Measurements from ENCODE around the gene DPP8.

DPP8 gene

DNA sequence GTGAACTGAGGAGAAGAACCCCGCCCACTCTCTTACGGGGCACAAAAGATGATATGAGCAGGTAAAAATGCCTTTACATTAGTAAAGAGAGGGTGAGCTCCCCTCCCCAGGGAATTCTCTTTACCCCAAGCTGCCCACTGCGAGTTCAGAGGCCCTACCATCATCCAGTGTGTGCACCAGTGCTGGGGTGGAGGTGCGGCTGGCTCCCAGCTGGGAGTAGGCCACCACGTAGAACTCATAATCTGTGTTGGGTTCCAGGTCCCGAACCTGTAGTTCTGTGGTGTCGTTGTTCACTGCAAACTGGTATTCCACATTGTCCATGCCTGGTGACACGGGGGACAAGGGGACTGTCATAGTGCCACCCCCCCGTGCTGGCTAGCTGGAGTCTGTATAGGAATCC lies 122.6 kb downstream of the DPP8 start (continued):
- TF ChIP-seq, protein P1, sequence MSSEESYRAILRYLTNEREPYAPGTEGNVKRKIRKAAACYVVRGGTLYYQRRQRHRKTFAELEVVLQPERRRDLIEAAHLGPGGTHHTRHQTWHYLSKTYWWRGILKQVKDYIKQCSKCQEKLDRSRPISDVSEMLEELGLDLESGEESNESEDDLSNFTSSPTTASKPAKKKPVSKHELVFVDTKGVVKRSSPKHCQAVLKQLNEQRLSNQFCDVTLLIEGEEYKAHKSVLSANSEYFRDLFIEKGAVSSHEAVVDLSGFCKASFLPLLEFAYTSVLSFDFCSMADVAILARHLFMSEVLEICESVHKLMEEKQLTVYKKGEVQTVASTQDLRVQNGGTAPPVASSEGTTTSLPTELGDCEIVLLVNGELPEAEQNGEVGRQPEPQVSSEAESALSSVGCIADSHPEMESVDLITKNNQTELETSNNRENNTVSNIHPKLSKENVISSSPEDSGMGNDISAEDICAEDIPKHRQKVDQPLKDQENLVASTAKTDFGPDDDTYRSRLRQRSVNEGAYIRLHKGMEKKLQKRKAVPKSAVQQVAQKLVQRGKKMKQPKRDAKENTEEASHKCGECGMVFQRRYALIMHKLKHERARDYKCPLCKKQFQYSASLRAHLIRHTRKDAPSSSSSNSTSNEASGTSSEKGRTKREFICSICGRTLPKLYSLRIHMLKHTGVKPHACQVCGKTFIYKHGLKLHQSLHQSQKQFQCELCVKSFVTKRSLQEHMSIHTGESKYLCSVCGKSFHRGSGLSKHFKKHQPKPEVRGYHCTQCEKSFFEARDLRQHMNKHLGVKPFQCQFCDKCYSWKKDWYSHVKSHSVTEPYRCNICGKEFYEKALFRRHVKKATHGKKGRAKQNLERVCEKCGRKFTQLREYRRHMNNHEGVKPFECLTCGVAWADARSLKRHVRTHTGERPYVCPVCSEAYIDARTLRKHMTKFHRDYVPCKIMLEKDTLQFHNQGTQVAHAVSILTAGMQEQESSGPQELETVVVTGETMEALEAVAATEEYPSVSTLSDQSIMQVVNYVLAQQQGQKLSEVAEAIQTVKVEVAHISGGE (tag by site-specific recombination; conservative IDR thresholded peaks at IDR 0.05; ENCODE audit: low read depth), result no peak
- TF ChIP-seq ZNF560 (tag by site-specific recombination; IDR thresholded peaks at IDR 0.05; ENCODE audit: borderline replicate concordance), result no peak

DNA sequence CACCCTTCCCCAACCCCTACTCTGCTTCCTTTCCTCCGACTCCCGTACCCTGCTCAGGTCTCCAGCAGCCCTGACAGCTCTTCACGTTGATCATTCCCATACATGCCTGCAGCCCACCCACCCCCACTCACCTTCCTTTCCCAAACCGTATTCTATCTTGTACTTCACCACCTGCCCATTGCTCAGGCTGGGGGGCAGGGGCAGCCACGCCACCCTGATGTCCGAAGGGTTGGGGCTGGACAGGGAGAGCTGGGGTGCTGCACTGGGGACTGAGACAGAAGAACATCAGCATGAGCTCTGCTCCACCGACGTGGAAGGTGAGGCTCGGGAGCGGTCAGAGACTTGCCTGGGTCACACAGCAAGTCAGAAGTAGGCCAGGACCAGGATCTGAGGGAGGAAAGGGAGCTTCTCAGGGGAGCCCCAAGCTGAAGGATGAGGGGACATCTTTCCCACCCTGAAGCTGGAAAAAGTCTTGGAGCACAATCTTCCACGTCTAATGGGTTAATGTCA lies 123.2 kb downstream of the DPP8 start:
- TF ChIP-seq ZNF302 (tag by site-specific recombination; IDR thresholded peaks at IDR 0.05; ENCODE audit: low read depth) (no peak), ZNF391 (tag by site-specific recombination; IDR thresholded peaks at IDR 0.05; ENCODE audit: borderline replicate concordance, low read depth) (no peak), ZNF624 (tag by site-specific recombination; IDR thresholded peaks at IDR 0.05) (no peak), ZFP37 (tag by site-specific recombination; IDR thresholded peaks at IDR 0.05) (no peak), ZNF768 (tag by site-specific recombination; IDR thresholded peaks at IDR 0.05) (0 out of 2 replicates have a peak, but pooled peaks have one; percentile 4), ZNF654 (tag by site-specific recombination; IDR thresholded peaks at IDR 0.05; ENCODE audit: low read depth) (no peak), ZNF830 (tag by site-specific recombination; IDR thresholded peaks at IDR 0.05; ENCODE audit: low read depth) (no peak)
- Histone ChIP-seq H3K27ac (ENCODE audit: extremely low read depth, low read depth, low read length) (no peak overlapping the region), H3K9me3 (ENCODE audit: control insufficient read depth, insufficient read depth, low read depth, low read length) (no peaks in the 10 kb centered on the region), H3K4me3 (ENCODE audit: low read depth, low read length) (no peak overlapping the region), H3K36me3 (ENCODE audit: control insufficient read depth in 2 of 2, insufficient read depth in 1 of 2, low read length in 2 of 2) (no peaks in the 10 kb centered on the region), H3K4me1 (ENCODE audit: control insufficient read depth, insufficient read depth, low read length) (peaks cover 3% of the 10 kb centered on the region; the same call in 1 of the 2 replicates)
- ChIA-PET CTCF (interaction anchor here (0.6 to 1.6 kb wide), 4 partner anchors 9 to 994 kb away, joined by 3 to 8 read pairs (median 4); no protein-coding TSS in a partner anchor), POLR2A (interaction anchor here (0.6 to 2.1 kb wide), 2 partner anchors 90 to 108 kb away, joined by 3 to 5 read pairs; partner anchors contain the start of genes PARP16 and RNU5B-1)

DNA sequence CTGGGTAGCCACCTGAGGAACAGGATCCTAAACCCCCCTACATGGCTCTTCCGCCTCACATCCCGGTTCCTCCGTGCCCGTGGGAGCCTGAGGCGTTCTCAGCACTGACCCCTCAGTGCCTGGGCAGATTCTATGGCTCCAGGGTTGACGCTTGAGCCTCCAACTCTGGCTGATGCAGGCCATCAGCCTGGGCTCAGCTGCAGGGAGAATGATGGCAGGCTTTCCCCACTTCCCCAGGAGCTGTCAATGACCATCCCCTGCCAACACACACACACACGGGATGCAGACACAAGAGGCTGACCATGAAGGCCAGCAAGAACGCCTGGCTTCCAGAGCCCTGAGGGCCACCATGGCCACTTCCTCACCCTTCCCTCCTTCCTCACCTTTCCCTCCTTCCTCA lies 123.9 kb downstream of the DPP8 start:
- POLR2A ChIA-PET, result interaction anchor here (0.6 to 2.1 kb wide), 2 partner anchors 89 to 440 kb away, joined by 5 to 8 read pairs; partner anchors contain the start of gene RNU5B-1

DNA sequence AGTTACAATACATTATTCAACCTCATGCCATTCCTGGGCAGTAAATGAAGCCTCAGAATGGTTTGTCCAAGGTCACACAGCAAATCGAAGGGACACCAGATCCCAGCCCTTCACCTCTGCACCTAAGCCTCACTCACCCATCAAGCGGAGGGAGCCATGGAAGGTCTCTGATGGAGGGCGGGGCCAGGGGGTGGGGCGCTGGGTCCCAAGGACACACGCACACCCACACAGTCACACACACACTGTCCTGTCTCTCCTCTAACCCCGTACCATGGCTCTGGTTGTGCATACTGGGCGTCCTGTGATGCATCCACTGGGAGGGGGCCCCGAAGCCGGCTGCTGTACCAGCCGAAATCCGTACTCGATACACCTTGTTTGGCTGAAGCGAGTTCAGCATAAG lies 124.4 kb downstream of the DPP8 start:
- 0 out of 2 replicates have a peak, but pooled peaks have one; percentile 18 for TF ChIP-seq KLF1 (tag by site-specific recombination; IDR thresholded peaks at IDR 0.05)
- no peak for TF ChIP-seq ZNF529 (tag by site-specific recombination; IDR thresholded peaks at IDR 0.05; ENCODE audit: insufficient replicate concordance)
- POLR2A ChIA-PET, result interaction anchor here (0.6 to 2.1 kb wide), 3 partner anchors 10 to 441 kb away, joined by 3 to 8 read pairs (median 5); partner anchors contain the start of gene RNU5B-1
- no peak overlapping the region for H3K27ac ChIP-seq (ENCODE audit: extremely low read depth, low read depth, low read length)
- CTCF ChIA-PET, result interaction anchor here (0.6 to 17.3 kb wide), 6 partner anchors 8 to 507 kb away, joined by 3 to 454 read pairs (median 6); no protein-coding TSS in a partner anchor
- no peak overlapping the region for H3K4me3 ChIP-seq (ENCODE audit: low read depth, low read length)
- no peaks in the 10 kb centered on the region for H3K4me1 ChIP-seq (ENCODE audit: control insufficient read depth, insufficient read depth, low read length)
- H3K36me3 ChIP-seq (ENCODE audit: control insufficient read depth in 2 of 2, insufficient read depth in 1 of 2, low read length in 2 of 2), result no peaks in the 10 kb centered on the region
- no peaks in the 10 kb centered on the region for H3K9me3 ChIP-seq (ENCODE audit: control insufficient read depth, insufficient read depth, low read depth, low read length)

More for the DNA sequence above, 123.9 kb downstream of the DPP8 start:
- H3K4me3 ChIP-seq (ENCODE audit: low read depth, low read length), result no peak overlapping the region
- H3K27ac ChIP-seq (ENCODE audit: extremely low read depth, low read depth, low read length), result no peak overlapping the region
- TF ChIP-seq ZNF366 (tag by site-specific recombination; conservative IDR thresholded peaks at IDR 0.05) (peak; percentile 43; the same call in 1 of the 2 replicates), ZNF157 (tag by site-specific recombination; IDR thresholded peaks at IDR 0.05) (no peak)
- H3K9me3 ChIP-seq (ENCODE audit: control insufficient read depth, insufficient read depth, low read depth, low read length), result no peaks in the 10 kb centered on the region
- CTCF ChIA-PET, result interaction anchor here (1.1 to 17.3 kb wide), 5 partner anchors 8 to 75 kb away, joined by 4 to 454 read pairs (median 8); no protein-coding TSS in a partner anchor
- no peaks in the 10 kb centered on the region for H3K36me3 ChIP-seq (ENCODE audit: control insufficient read depth in 2 of 2, insufficient read depth in 1 of 2, low read length in 2 of 2)
- H3K4me1 ChIP-seq (ENCODE audit: control insufficient read depth, insufficient read depth, low read length), result no peaks in the 10 kb centered on the region
